Neural progenitor cell (in vitro differentiated cells): ENCODE measurements around the gene SPAG16. TPM values are rescaled to one million over a fixed set of nuclear protein-coding genes. Genes with fewer than 3 reads are reported as not detected.

ENCODE experiments used
- DNase-seq: peaks from one replicate; pipeline ENCODE4 v3.0.0-alpha.2; 2016; ENCODE audit warnings: low spot score
- H2AFZ ChIP-seq: fragments of 200-600 bp; sonication (generic); replicated peaks from 2 replicates; pipeline ENCODE4 v1.6.1; 2016; ENCODE audit warnings: antibody characterized with exemption
- H3F3A ChIP-seq: fragments of 200-600 bp; sonication (generic); 2 replicates; pipeline ENCODE4 v1.6.1; 2016; ENCODE audit warnings: antibody characterized with exemption, low read depth
- H3K27ac ChIP-seq: fragments of 200-600 bp; sonication (generic); 2 replicates; pipeline ENCODE4 v1.5.1; 2016; ENCODE audit warnings: mild to moderate bottlenecking
- H3K27me3 ChIP-seq: fragments of 200-600 bp; sonication (generic); 2 replicates; pipeline ENCODE4 v1.6.1; 2016; ENCODE audit warnings: mild to moderate bottlenecking, moderate library complexity
- H3K36me3 ChIP-seq: fragments of 200-600 bp; sonication (generic); 2 replicates; pipeline ENCODE4 v1.5.1; 2016
- H3K4me1 ChIP-seq: fragments of 200-600 bp; sonication (generic); 2 replicates; pipeline ENCODE4 v1.6.1; 2016; ENCODE audit warnings: mixed run types
- H3K4me2 ChIP-seq: fragments of 200-600 bp; sonication (generic); 2 replicates; pipeline ENCODE4 v1.6.1; 2016
- H3K4me3 ChIP-seq: fragments of 200-600 bp; sonication (generic); 2 replicates; pipeline ENCODE4 v1.5.1; 2016
- H3K79me2 ChIP-seq: fragments of 200-600 bp; sonication (generic); 2 replicates; pipeline ENCODE4 v1.6.1; 2016; ENCODE audit warnings: low read depth
- H3K9ac ChIP-seq: fragments of 200-600 bp; sonication (generic); 2 replicates; pipeline ENCODE4 v1.6.1; 2016
- H3K9me3 ChIP-seq: fragments of 200-600 bp; sonication (generic); 2 replicates; pipeline ENCODE4 v1.5.1; 2016; ENCODE audit warnings: low read depth
- H4K20me1 ChIP-seq: fragments of 200-600 bp; sonication (generic); 2 replicates; pipeline ENCODE4 v1.6.1; 2016; ENCODE audit warnings: low read depth
- H3K27ac Mint-ChIP-seq: 3 replicates; pipeline ENCODE4 v1.8.0; 2021; ENCODE audit warnings: mixed read lengths
- H3K27me3 Mint-ChIP-seq: 2 replicates; pipeline ENCODE4 v1.8.0; 2022; ENCODE audit warnings: low read depth, mild to moderate bottlenecking, inconsistent platforms, moderate library complexity, mixed read lengths; ENCODE audit not compliant: insufficient read depth
- H3K36me3 Mint-ChIP-seq: 3 replicates; pipeline ENCODE4 v1.8.0; 2021; ENCODE audit warnings: mixed read lengths
- H3K4me1 Mint-ChIP-seq: 3 replicates; pipeline ENCODE4 v1.8.0; 2021; ENCODE audit warnings: mixed read lengths
- H3K4me3 Mint-ChIP-seq: 3 replicates; pipeline ENCODE4 v1.8.0; 2021; ENCODE audit warnings: mild to moderate bottlenecking, moderate library complexity, mixed read lengths
- H3K9me3 Mint-ChIP-seq: 3 replicates; pipeline ENCODE4 v1.8.0; 2020; ENCODE audit warnings: mixed read lengths
- EZH2 ChIP-seq: fragments of 200-600 bp; sonication (generic); IDR thresholded peaks from 2 replicates; pipeline ENCODE4 v1.6.1; 2017; ENCODE audit warnings: antibody characterized with exemption, mild to moderate bottlenecking, moderate library complexity
- EZH2phosphoT487 ChIP-seq: fragments of 200-600 bp; sonication (generic); IDR thresholded peaks from 2 replicates; pipeline ENCODE4 v1.6.1; 2017; ENCODE audit warnings: antibody characterized with exemption
- total RNA-seq: library from RNA; depleted of rRNA; stranded (reverse); fragments of >200 nt; gene quantifications from 2 replicates; pipeline ENCODE4 v1.2.3, GENCODE V29; 2015; ENCODE audit warnings: low replicate concordance
- TF ChIP-seq, protein P1 (sequence below): fragments of 200-600 bp; sonication (generic); IDR thresholded peaks from 2 replicates; pipeline ENCODE4 v1.5.1; 2017; ENCODE audit warnings: antibody characterized with exemption, mild to moderate bottlenecking

The SPAG16 gene
- total RNA-seq, 1 donor from 2014 or later: 70.3 TPM

DNA sequence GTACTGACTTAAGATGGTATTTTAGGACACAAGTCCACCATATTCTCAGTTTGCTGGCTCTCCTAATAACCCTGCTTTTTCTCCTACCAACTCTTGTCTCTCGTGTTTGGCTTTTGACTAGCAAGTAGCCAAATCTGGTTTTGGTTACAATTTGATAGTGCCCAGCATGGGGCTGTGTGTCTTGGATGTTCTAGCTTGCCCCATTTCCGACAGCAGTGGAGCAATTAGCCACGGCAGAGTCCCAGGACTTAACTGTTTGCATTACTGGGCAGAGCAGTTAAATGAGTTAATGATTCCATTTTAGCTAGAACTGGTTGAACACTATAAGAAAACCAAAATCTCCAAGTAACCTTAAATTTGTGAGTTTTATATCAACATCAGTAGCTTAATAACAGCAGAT lies 18.6 kb upstream of the SPAG16 start:
- Histone ChIP-seq H3F3A (no peaks in the 10 kb centered on the region), H3K4me1 (peaks cover 8% of the 10 kb centered on the region), H3K79me2 (no peaks in the 10 kb centered on the region), H3K4me3 (no peak overlapping the region), H2AFZ (no peak overlapping the region), H4K20me1 (no peaks in the 10 kb centered on the region), H3K27ac (no peak overlapping the region), H3K9me3 (no peaks in the 10 kb centered on the region), H3K27me3 (no peaks in the 10 kb centered on the region), H3K4me2 (no peak overlapping the region), H3K9ac (no peak overlapping the region), H3K36me3 (no peaks in the 10 kb centered on the region)
- H3K27ac Mint-ChIP-seq: no peak overlapping the region
- no peak overlapping the region for H3K4me3 Mint-ChIP-seq
- H3K9me3 Mint-ChIP-seq: no peaks in the 10 kb centered on the region
- H3K4me1 Mint-ChIP-seq: no peaks in the 10 kb centered on the region
- no peaks in the 10 kb centered on the region for H3K27me3 Mint-ChIP-seq
- no peak for DNase-seq
- H3K36me3 Mint-ChIP-seq: no peaks in the 10 kb centered on the region
- TF ChIP-seq, protein P1, sequence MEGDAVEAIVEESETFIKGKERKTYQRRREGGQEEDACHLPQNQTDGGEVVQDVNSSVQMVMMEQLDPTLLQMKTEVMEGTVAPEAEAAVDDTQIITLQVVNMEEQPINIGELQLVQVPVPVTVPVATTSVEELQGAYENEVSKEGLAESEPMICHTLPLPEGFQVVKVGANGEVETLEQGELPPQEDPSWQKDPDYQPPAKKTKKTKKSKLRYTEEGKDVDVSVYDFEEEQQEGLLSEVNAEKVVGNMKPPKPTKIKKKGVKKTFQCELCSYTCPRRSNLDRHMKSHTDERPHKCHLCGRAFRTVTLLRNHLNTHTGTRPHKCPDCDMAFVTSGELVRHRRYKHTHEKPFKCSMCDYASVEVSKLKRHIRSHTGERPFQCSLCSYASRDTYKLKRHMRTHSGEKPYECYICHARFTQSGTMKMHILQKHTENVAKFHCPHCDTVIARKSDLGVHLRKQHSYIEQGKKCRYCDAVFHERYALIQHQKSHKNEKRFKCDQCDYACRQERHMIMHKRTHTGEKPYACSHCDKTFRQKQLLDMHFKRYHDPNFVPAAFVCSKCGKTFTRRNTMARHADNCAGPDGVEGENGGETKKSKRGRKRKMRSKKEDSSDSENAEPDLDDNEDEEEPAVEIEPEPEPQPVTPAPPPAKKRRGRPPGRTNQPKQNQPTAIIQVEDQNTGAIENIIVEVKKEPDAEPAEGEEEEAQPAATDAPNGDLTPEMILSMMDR: no peak
- no peak for TF ChIP-seq EZH2
- TF ChIP-seq EZH2phosphoT487: no peak

DNA sequence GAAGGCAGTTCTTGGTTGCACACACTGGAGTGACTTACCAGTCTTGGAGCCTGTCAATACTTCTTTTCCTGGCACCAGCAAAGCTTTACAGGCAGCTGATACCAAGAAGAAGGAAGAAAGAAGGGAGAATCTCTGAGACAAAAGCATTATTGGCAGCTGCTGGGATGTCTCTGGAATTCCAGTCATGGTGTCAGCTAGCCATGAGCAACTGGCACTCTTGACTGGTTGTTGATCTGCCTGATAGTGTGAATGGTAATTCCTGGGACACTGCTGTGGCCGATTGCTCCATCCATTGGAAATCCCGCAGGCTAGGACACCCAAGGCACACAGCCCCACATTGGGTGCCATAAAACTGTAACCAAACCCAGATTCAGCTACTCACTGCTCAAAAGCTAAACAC lies 17.8 kb upstream of the SPAG16 start:
- H3K27me3 ChIP-seq: no peaks in the 10 kb centered on the region
- no peak overlapping the region for H3K9ac ChIP-seq
- no peaks in the 10 kb centered on the region for H3K4me1 Mint-ChIP-seq
- H3K4me1 ChIP-seq: peaks cover 8% of the 10 kb centered on the region
- H3K4me2 ChIP-seq: no peak overlapping the region
- TF ChIP-seq EZH2 (no peak), EZH2phosphoT487 (no peak)
- TF ChIP-seq, protein P1: no peak
- H3K27ac ChIP-seq: no peak overlapping the region
- no peaks in the 10 kb centered on the region for H3K27me3 Mint-ChIP-seq
- no peaks in the 10 kb centered on the region for H3K79me2 ChIP-seq
- H3K36me3 Mint-ChIP-seq: no peaks in the 10 kb centered on the region
- peak overlapping the region; percentile 80 for H2AFZ ChIP-seq
- H3K4me3 ChIP-seq: no peak overlapping the region
- H3K9me3 ChIP-seq: no peaks in the 10 kb centered on the region
- H3K27ac Mint-ChIP-seq: no peak overlapping the region
- H3K36me3 ChIP-seq: no peaks in the 10 kb centered on the region
- H3K9me3 Mint-ChIP-seq: no peaks in the 10 kb centered on the region
- H3K4me3 Mint-ChIP-seq: no peak overlapping the region
- no peaks in the 10 kb centered on the region for H4K20me1 ChIP-seq
- peak; percentile 9 for DNase-seq
- H3F3A ChIP-seq: no peaks in the 10 kb centered on the region

DNA sequence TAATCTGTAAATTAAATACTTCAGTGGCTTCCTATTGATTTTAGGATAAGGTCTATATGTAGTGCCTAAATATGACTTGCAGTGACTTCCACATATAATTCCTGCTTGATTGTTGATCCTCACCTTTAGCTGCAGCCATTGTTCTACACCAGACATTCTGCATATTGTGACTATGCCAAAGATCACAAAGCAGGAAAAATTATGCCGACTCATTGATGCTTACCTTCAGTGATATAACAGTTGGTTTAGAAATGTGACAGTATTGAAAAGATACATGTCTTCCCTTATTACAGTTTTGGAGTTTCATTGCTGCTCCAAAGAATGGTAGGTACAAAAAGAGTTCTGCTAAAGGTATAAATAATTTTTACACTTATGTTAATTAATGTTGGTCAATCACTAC lies 12.3 kb upstream of the SPAG16 start:
- peaks cover under 1% of the 10 kb centered on the region for H3K9me3 ChIP-seq
- H3K79me2 ChIP-seq: no peaks in the 10 kb centered on the region
- H3F3A ChIP-seq: no peaks in the 10 kb centered on the region
- H3K27me3 ChIP-seq: no peaks in the 10 kb centered on the region
- H4K20me1 ChIP-seq: no peaks in the 10 kb centered on the region
- no peak overlapping the region for H3K27ac ChIP-seq
- peaks cover 5% of the 10 kb centered on the region for H3K4me1 ChIP-seq
- no peaks in the 10 kb centered on the region for H3K36me3 ChIP-seq
- no peak overlapping the region for H3K9ac ChIP-seq
- no peak for DNase-seq
- Mint-ChIP-seq H3K27me3 (no peaks in the 10 kb centered on the region), H3K9me3 (peaks cover under 1% of the 10 kb centered on the region), H3K4me3 (no peak overlapping the region), H3K27ac (no peak overlapping the region), H3K36me3 (no peaks in the 10 kb centered on the region), H3K4me1 (no peaks in the 10 kb centered on the region)
- H3K4me2 ChIP-seq: no peak overlapping the region
- TF ChIP-seq EZH2phosphoT487: no peak
- TF ChIP-seq EZH2: no peak
- TF ChIP-seq, protein P1: no peak
- H3K4me3 ChIP-seq: no peak overlapping the region
- no peak overlapping the region for H2AFZ ChIP-seq

DNA sequence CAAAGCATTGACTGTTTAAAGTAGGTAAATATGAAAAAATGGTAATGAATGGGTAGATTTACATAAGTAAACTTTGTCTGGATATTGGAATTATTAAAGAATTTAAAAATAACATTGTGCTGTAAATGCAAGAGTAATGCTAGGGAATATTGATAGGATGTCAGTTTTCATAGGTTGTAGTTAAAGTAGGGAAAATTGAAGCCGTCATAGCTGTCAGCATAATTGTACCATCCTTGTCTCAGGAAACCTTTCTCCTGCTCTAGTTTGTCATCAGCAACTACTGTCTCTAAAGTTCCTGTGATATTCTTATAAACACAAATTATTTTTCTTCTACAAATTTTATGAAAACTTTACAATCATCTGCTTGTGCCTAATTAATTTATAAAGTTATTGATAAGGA lies 10.1 kb upstream of the SPAG16 start:
- TF ChIP-seq EZH2 (no peak), EZH2phosphoT487 (no peak)
- TF ChIP-seq, protein P1: no peak
- no peak overlapping the region for H3K4me3 Mint-ChIP-seq
- no peak overlapping the region for H3K4me3 ChIP-seq

More for the DNA sequence above, 10.1 kb upstream of the SPAG16 start:
- Histone ChIP-seq H3K9me3 (peaks cover 4% of the 10 kb centered on the region), H3K4me1 (peaks cover 5% of the 10 kb centered on the region), H3K27ac (no peak overlapping the region), H3K9ac (no peak overlapping the region), H4K20me1 (no peaks in the 10 kb centered on the region), H3K27me3 (no peaks in the 10 kb centered on the region), H3K36me3 (no peaks in the 10 kb centered on the region), H3K79me2 (no peaks in the 10 kb centered on the region), H2AFZ (no peak overlapping the region), H3F3A (no peaks in the 10 kb centered on the region), H3K4me2 (no peak overlapping the region)
- Mint-ChIP-seq H3K4me1 (no peaks in the 10 kb centered on the region), H3K27me3 (no peaks in the 10 kb centered on the region), H3K36me3 (no peaks in the 10 kb centered on the region), H3K27ac (no peak overlapping the region), H3K9me3 (peaks cover 12% of the 10 kb centered on the region)
- DNase-seq: no peak
